ENCODE data around the gene TMEM134.

TMEM134 gene

DNA sequence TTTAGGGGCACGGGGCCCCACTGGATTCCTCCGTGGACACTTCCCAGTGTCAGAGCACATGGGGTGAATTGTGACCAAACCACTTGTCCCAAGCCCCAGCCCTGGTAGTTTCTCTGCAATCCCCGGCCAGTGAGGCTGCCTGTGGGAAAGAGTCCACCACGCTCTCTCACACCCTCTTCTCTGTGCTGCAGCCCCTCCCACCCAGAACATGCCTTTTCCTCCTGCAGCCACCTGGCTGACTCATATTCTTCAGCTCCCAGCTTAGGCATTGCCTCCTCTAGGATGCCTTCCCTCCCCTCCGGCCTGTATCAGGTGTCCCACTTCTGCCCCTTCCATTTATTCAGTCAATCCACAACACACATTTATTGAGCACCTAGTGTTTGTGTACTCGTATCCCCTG, 46.2 kb downstream of the TMEM134 start:
- DNase-seq (ENCODE audit: low read depth, low spot score) = no peak

DNA sequence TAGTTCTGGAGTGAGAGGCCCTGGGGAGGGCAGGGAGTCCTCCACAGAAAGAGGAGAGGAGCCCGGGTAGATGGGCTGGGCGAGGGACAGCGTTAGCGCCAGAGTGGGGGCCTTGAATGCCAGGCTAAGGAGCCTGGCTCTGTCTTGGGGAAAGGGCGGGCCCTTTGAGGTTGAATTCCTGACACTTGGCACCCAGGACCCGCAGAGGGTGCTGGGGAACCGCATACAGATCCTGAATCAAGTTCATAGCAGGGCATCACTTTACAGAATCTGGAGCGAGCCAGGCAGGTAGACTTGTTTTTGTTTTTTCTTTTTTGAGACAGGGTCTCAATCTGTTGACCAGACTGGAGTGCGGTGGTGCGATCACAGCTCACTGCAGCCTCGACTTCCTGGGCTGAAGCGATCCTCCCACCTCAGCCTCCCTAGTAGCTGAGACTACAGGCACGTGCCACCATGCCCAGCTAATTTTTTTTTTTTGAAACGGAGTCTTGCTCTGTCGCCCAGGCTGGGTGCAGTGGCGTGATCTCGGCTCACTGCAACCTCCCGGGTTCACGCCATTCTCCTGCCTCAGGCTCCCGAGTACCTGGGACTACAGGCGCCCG, 47.5 kb downstream of the TMEM134 start:
- DNase-seq (ENCODE audit: low read depth, low spot score) = no peak

- peak; percentile 97 for DNase-seq (ENCODE audit: low read depth, low spot score)
Measured at GRCh38 chr11:67420646-67421429, 48.2 kb downstream of the TMEM134 start.

GRCh38 chr11:67420147-67420645, 48.9 kb downstream of the TMEM134 start:
- DNase-seq (ENCODE audit: low read depth, low spot score) = no peak

GRCh38 chr11:67419325-67420049, 49.6 kb downstream of the TMEM134 start:
- no peak for DNase-seq (ENCODE audit: low read depth, low spot score)

DNA sequence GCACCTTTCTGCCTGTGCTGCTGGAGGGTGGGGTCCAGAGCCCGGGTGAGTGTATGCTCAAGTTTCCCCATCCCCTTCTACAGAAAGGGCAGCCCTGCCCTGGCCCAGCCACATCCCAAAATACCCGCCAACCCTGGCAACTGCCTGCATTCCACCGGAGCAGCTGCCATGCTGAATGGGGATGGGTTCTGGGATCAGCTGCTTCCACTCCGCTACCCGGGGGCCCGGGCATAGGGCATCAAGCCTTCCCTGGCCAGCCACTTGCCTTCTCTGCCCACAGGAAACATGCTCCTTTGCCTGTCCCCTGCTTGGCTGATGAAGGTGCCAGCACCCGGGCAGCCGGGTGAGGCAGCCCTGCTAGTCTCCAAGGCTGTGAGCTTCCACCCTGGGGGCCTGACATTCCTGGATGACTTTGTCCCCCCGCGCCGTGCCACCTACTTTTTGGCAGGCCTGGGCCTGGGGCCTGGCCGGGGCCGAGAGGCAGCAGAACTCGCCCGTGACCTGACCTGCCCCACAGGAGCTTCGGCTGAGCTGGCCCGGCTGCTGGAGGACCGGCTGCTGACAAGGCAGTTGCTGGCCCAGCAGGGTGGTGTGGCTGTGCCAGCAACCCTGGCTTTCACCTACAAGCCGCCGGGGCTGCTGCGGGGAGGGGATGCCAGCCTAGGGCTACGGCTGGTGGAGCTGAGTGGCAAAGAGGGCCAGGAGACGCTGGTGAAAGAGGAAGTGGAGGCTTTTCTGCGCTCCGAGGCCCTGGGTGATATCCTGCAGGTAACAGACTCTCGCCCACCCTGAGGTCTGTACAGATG, 50.4 kb downstream of the TMEM134 start:
- peak; percentile 30 for DNase-seq (ENCODE audit: low read depth, low spot score)

GRCh38 chr11:67417425-67417824, 51.6 kb downstream of the TMEM134 start:
- DNase-seq (ENCODE audit: low read depth, low spot score) = no peak

GRCh38 chr11:67416416-67417335, 52.4 kb downstream of the TMEM134 start:
- peak; percentile 36 for DNase-seq (ENCODE audit: low read depth, low spot score)

DNA sequence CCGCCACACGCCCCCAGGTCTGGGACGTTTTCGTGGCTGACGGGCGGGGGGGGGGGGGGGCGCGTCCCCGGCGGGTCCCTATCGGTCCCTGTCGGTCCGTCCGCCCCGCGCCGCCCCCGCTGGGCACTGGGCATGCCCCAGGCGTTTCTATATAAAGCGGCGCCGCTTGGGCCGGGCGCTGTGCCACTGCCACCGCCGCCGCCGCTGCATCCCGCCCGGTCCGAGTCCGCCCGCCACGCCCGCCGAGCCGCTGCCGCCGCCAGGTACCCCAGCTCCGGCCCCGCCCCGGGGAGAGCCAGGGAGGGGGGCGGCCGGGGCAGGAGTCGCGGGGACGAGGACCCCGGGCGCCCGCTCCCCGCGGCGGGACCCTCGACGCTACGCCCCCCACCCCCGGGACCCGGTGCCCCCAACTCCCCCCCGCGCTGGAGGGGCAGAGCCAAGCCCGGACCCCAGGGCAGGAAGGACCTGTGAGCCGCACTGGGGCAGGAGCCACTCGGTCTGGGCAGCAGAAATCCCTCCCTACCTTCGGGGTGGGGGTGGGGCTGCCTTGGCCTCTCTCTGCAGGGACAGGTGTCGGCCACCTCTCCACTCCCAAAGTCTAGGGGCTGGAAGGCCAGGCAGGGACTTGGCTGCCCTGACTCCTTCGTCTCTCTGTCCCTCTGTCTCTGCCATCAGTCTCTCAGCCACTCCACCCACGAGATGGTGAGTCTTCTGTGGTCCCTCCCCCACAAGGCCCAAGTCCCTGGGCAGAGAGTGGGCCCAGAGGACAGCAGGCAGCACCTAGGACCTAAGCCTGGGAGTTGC, 53.3 kb downstream of the TMEM134 start, which contains the start of gene CARNS1:
Gene CARNS1, plus strand, starts transcription at position 178 of the 804 bp plus-strand sequence. Its CDS starts 522 bp downstream, at position 700.
- no peak for DNase-seq (ENCODE audit: low read depth, low spot score)

DNA sequence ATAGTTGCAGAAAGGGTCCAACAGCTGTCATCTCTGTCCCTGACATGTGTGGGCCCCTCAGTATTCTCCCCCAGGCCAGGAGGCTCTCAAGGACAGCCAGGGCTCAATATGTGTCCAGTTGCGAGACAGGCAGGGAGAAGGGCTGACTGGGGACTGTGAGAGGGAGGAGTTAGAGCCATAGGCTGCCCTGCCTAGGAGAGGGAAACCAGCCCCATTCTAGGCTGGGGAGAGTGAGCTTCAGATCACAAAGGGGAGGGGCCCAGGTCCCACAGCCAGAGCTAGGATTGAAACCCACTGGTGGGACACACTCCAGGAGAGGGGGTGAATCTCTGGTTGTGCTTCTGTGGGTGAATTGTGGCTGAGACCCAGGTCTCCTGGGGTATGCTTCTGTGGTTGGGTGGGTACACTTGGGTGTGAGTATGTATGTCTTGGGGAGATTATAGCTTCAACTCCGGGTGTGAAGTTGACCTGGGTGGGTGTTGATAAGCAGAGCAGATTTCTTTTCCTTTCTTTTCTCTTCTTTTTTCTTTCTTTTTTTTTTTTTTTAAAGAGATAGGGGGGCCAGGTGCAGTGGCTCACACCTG, 55.7 kb downstream of the TMEM134 start:
- DNase-seq (ENCODE audit: low read depth, low spot score) = no peak

DNA sequence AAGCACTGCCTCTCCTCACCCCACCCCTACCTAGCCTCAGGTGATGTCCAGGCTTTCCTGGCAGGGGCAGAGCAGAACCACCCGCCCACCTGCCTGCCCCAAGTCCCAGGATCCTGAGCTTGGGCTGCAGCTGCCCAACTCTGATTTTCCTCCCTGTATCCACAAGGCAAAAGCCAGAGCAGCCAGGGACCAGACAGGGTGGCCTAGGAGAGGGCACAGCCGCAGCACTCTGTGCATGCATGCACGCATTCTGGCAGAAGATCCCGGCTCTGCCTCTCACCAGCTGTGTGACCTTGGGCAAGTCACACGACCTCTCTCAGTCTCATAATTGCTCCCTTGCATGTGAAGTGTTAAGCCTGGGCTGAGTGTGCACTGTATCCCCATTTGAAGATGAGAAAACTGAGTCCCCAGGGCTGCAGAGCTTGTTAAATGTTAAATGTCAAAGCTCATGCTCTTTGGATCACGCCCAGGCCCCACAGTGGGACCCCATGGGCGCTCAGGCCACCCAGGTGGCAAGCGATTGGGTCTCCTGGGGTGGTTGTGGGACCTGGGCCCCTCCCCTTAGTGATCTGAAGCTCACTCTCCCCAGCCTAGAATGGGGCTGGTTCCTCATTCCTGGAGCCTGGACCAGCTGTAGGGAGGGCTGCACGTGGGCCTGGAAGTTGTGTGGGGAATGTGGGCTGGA, 56.4 kb downstream of the TMEM134 start:
- DNase-seq (ENCODE audit: low read depth, low spot score) = no peak

DNA sequence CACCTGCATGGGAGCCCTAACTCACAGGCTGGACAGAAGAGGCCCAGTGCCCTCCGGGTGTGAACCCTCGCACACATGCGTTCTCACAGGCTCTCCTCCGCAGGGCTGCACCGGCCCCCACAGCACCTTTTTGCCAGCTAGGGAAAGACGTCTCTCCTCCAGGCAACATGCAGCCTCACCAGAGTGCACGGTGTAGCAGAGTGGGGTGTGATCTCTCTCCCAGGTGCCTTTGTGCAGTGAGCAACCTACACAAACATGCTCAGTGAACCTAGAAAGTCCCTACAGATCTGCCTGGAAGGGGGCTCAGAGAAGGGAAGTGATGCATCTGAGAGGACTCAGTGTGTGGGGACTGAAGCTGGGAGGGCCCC, 57.3 kb downstream of the TMEM134 start:
- no peak for DNase-seq (ENCODE audit: low read depth, low spot score)
